ENCODE data around the gene ZBTB11.
A peak's percentile ranks its signal among the peaks of the same experiment; 100 is the strongest.
"Not testable (repeated sequence)": the region's sequence is repeated elsewhere in the genome, so short reads cannot be mapped to it uniquely, and the experiment has no call there.

Gene ZBTB11

GRCh38 chr3:101676765-101677435 lies at the start of gene ZBTB11:
Gene ZBTB11, minus strand, starts transcription at chr3:101677132. Its CDS starts 218 bp downstream, at chr3:101676914.
- H3K27me3 ChIP-seq (ENCODE audit: insufficient read depth, low read length): no peaks in the 10 kb centered on the region
- H3K27ac ChIP-seq (ENCODE audit: low read length): peak within 1 kb of the TSS; percentile 33
- peak within 1 kb of the TSS; percentile 92 for H3K9ac ChIP-seq (ENCODE audit: low read depth, low read length)
- H3K9me3 ChIP-seq (ENCODE audit: insufficient read depth, low read depth, low read length): no peaks in the 10 kb centered on the region
- peak within 1 kb of the TSS; percentile 78 for H3K4me3 ChIP-seq (ENCODE audit: low read length)
- H3K36me3 ChIP-seq (ENCODE audit: insufficient read depth, low read depth, low read length): peaks cover 28% of the 10 kb centered on the region
- peaks cover 8% of the 10 kb centered on the region; the same call in 1 of the 2 replicates for H3K4me1 ChIP-seq (ENCODE audit: insufficient read depth, low read length)

GRCh38 chr3:101725890-101726275 lies 49.0 kb upstream of the ZBTB11 start:
- Histone ChIP-seq H3K27ac (ENCODE audit: low read length) (no peak overlapping the region), H3K36me3 (ENCODE audit: insufficient read depth, low read depth, low read length) (peaks cover 42% of the 10 kb centered on the region), H3K4me1 (ENCODE audit: insufficient read depth, low read length) (peaks cover 3% of the 10 kb centered on the region; the same call in 1 of the 2 replicates), H3K9ac (ENCODE audit: low read depth, low read length) (peak overlapping the region; percentile 90; the same call in 1 of the 2 replicates), H3K27me3 (ENCODE audit: insufficient read depth, low read length) (no peaks in the 10 kb centered on the region), H3K9me3 (ENCODE audit: insufficient read depth, low read depth, low read length) (no peaks in the 10 kb centered on the region), H3K4me3 (ENCODE audit: low read length) (peak overlapping the region; percentile 95)

GRCh38 chr3:101725194-101725889 lies 48.4 kb upstream of the ZBTB11 start:
- no peaks in the 10 kb centered on the region for H3K9me3 ChIP-seq (ENCODE audit: insufficient read depth, low read depth, low read length)
- peaks cover 37% of the 10 kb centered on the region for H3K36me3 ChIP-seq (ENCODE audit: insufficient read depth, low read depth, low read length)
- peak overlapping the region; percentile 95 for H3K4me3 ChIP-seq (ENCODE audit: low read length)
- H3K9ac ChIP-seq (ENCODE audit: low read depth, low read length): peak overlapping the region; percentile 90
- peaks cover 3% of the 10 kb centered on the region; the same call in 1 of the 2 replicates for H3K4me1 ChIP-seq (ENCODE audit: insufficient read depth, low read length)
- no peaks in the 10 kb centered on the region for H3K27me3 ChIP-seq (ENCODE audit: insufficient read depth, low read length)
- no peak overlapping the region for H3K27ac ChIP-seq (ENCODE audit: low read length)

- no peaks in the 10 kb centered on the region for H3K9me3 ChIP-seq (ENCODE audit: insufficient read depth, low read depth, low read length)
- no peaks in the 10 kb centered on the region for H3K27me3 ChIP-seq (ENCODE audit: insufficient read depth, low read length)
- H3K4me3 ChIP-seq (ENCODE audit: low read length): peak within 1 kb of the TSS; percentile 95
- H3K9ac ChIP-seq (ENCODE audit: low read depth, low read length): peak within 1 kb of the TSS; percentile 90
- peaks cover 3% of the 10 kb centered on the region; the same call in 1 of the 2 replicates for H3K4me1 ChIP-seq (ENCODE audit: insufficient read depth, low read length)
- no peak within 1 kb of the TSS for H3K27ac ChIP-seq (ENCODE audit: low read length)
- peaks cover 33% of the 10 kb centered on the region for H3K36me3 ChIP-seq (ENCODE audit: insufficient read depth, low read depth, low read length)
Measured at GRCh38 chr3:101724329-101725193, 47.6 kb upstream of the ZBTB11 start, which contains the start of gene CEP97. Gene CEP97, plus strand, starts transcription at chr3:101724614. Its CDS starts 63 bp downstream, at chr3:101724677.

- Histone ChIP-seq H3K27me3 (ENCODE audit: insufficient read depth, low read length) (no peaks in the 10 kb centered on the region), H3K9ac (ENCODE audit: low read depth, low read length) (no peak overlapping the region), H3K9me3 (ENCODE audit: insufficient read depth, low read depth, low read length) (no peaks in the 10 kb centered on the region), H3K4me3 (ENCODE audit: low read length) (no peak overlapping the region), H3K27ac (ENCODE audit: low read length) (no peak overlapping the region), H3K4me1 (ENCODE audit: insufficient read depth, low read length) (peaks cover 3% of the 10 kb centered on the region; the same call in 1 of the 2 replicates), H3K36me3 (ENCODE audit: insufficient read depth, low read depth, low read length) (peaks cover 13% of the 10 kb centered on the region)
Measured at GRCh38 chr3:101722394-101723173, 45.7 kb upstream of the ZBTB11 start.

GRCh38 chr3:101720851-101721840 lies 44.2 kb upstream of the ZBTB11 start:
- no peak overlapping the region for H3K9ac ChIP-seq (ENCODE audit: low read depth, low read length)
- no peak overlapping the region for H3K27ac ChIP-seq (ENCODE audit: low read length)
- H3K36me3 ChIP-seq (ENCODE audit: insufficient read depth, low read depth, low read length): no peaks in the 10 kb centered on the region
- peaks cover 3% of the 10 kb centered on the region; the same call in 1 of the 2 replicates for H3K4me1 ChIP-seq (ENCODE audit: insufficient read depth, low read length)
- no peaks in the 10 kb centered on the region for H3K27me3 ChIP-seq (ENCODE audit: insufficient read depth, low read length)
- no peaks in the 10 kb centered on the region for H3K9me3 ChIP-seq (ENCODE audit: insufficient read depth, low read depth, low read length)
- H3K4me3 ChIP-seq (ENCODE audit: low read length): no peak overlapping the region

GRCh38 chr3:101719604-101720185 lies 42.8 kb upstream of the ZBTB11 start:
- no peaks in the 10 kb centered on the region for H3K9me3 ChIP-seq (ENCODE audit: insufficient read depth, low read depth, low read length)
- H3K36me3 ChIP-seq (ENCODE audit: insufficient read depth, low read depth, low read length): no peaks in the 10 kb centered on the region
- H3K27ac ChIP-seq (ENCODE audit: low read length): no peak overlapping the region
- H3K4me1 ChIP-seq (ENCODE audit: insufficient read depth, low read length): no peaks in the 10 kb centered on the region
- no peaks in the 10 kb centered on the region for H3K27me3 ChIP-seq (ENCODE audit: insufficient read depth, low read length)
- no peak overlapping the region for H3K4me3 ChIP-seq (ENCODE audit: low read length)
- no peak overlapping the region for H3K9ac ChIP-seq (ENCODE audit: low read depth, low read length)

GRCh38 chr3:101718455-101718854 lies 41.5 kb upstream of the ZBTB11 start:
- Histone ChIP-seq H3K27me3 (ENCODE audit: insufficient read depth, low read length) (no peaks in the 10 kb centered on the region), H3K36me3 (ENCODE audit: insufficient read depth, low read depth, low read length) (no peaks in the 10 kb centered on the region), H3K9ac (ENCODE audit: low read depth, low read length) (no peak overlapping the region), H3K4me1 (ENCODE audit: insufficient read depth, low read length) (no peaks in the 10 kb centered on the region), H3K4me3 (ENCODE audit: low read length) (no peak overlapping the region), H3K27ac (ENCODE audit: low read length) (no peak overlapping the region), H3K9me3 (ENCODE audit: insufficient read depth, low read depth, low read length) (no peaks in the 10 kb centered on the region; the same call in 1 of the 2 replicates)

- no peak overlapping the region for H3K9ac ChIP-seq (ENCODE audit: low read depth, low read length)
- no peaks in the 10 kb centered on the region for H3K4me1 ChIP-seq (ENCODE audit: insufficient read depth, low read length)
- no peaks in the 10 kb centered on the region for H3K27me3 ChIP-seq (ENCODE audit: insufficient read depth, low read length)
- H3K36me3 ChIP-seq (ENCODE audit: insufficient read depth, low read depth, low read length): no peaks in the 10 kb centered on the region
- no peak overlapping the region for H3K4me3 ChIP-seq (ENCODE audit: low read length)
- H3K9me3 ChIP-seq (ENCODE audit: insufficient read depth, low read depth, low read length): peaks cover 9% of the 10 kb centered on the region
- H3K27ac ChIP-seq (ENCODE audit: low read length): no peak overlapping the region
Measured at GRCh38 chr3:101709126-101709525, 32.2 kb upstream of the ZBTB11 start.

- H3K9ac ChIP-seq (ENCODE audit: low read depth, low read length); H3K9me3 ChIP-seq (ENCODE audit: insufficient read depth, low read depth, low read length); H3K4me1 ChIP-seq (ENCODE audit: insufficient read depth, low read length); H3K4me3 ChIP-seq (ENCODE audit: low read length); H3K27me3 ChIP-seq (ENCODE audit: insufficient read depth, low read length); H3K36me3 ChIP-seq (ENCODE audit: insufficient read depth, low read depth, low read length); H3K27ac ChIP-seq (ENCODE audit: low read length): not testable (repeated sequence)
Measured at GRCh38 chr3:101704639-101705038, 27.7 kb upstream of the ZBTB11 start.

Data from iPS-20b (cell line).